Left ventricle myocardium inferior (tissue), 1 donor: ENCODE results near the gene SKAP2. TPM values are rescaled to one million over a fixed set of nuclear protein-coding genes. Genes with fewer than 3 reads are reported as not detected.

Experiments used
- DNase-seq: peaks from one replicate; pipeline ENCODE4 v3.0.0-alpha.2; 2020
- H3K27ac ChIP-seq: fragments of 200-600 bp; replicated peaks from 2 replicates; pipeline ENCODE4 v1.8.0; 2021
- H3K27me3 ChIP-seq: fragments of 200-600 bp; 2 replicates; pipeline ENCODE4 v1.8.0; 2021; ENCODE audit warnings: low read depth
- H3K36me3 ChIP-seq: fragments of 200-600 bp; 2 replicates; pipeline ENCODE4 v1.8.0; 2021
- H3K4me1 ChIP-seq: fragments of 200-600 bp; 2 replicates; pipeline ENCODE4 v1.8.0; 2021
- H3K4me3 ChIP-seq: fragments of 200-600 bp; 2 replicates; pipeline ENCODE4 v1.8.0; 2021; ENCODE audit warnings: mild to moderate bottlenecking, moderate library complexity
- H3K9me3 ChIP-seq: fragments of 200-600 bp; replicated peaks from 2 replicates; pipeline ENCODE4 v1.8.0; 2021
- intact Hi-C: fragments of 100-400 bp; cut with micrococcal nuclease; formaldehyde crosslinking; loops from one replicate; pipeline ENCODE4 v1.11.0; 2022
- total RNA-seq: library from RNA; stranded (reverse); fragmentation: NEBNext Ultra II Directional; extraction: Animal tissue kit (Norgen Biotek cat#: 25700); gene quantifications from one replicate; pipeline ENCODE4 v1.2.1, GENCODE V29; 2021
- TF ChIP-seq, protein P1 (sequence below): fragments of 200-600 bp; IDR thresholded peaks from 2 replicates; pipeline ENCODE4 v1.8.0; 2021; ENCODE audit warnings: antibody characterized with exemption, mild to moderate bottlenecking, borderline replicate concordance
- donor health status: DM: no; HTN: yes; CAD: no; lungs with severe emphysema.

SKAP2 gene
- total RNA-seq, 1 donor from 2014 or later = 5.2 TPM

- TF ChIP-seq, protein P1, sequence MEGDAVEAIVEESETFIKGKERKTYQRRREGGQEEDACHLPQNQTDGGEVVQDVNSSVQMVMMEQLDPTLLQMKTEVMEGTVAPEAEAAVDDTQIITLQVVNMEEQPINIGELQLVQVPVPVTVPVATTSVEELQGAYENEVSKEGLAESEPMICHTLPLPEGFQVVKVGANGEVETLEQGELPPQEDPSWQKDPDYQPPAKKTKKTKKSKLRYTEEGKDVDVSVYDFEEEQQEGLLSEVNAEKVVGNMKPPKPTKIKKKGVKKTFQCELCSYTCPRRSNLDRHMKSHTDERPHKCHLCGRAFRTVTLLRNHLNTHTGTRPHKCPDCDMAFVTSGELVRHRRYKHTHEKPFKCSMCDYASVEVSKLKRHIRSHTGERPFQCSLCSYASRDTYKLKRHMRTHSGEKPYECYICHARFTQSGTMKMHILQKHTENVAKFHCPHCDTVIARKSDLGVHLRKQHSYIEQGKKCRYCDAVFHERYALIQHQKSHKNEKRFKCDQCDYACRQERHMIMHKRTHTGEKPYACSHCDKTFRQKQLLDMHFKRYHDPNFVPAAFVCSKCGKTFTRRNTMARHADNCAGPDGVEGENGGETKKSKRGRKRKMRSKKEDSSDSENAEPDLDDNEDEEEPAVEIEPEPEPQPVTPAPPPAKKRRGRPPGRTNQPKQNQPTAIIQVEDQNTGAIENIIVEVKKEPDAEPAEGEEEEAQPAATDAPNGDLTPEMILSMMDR = no peak
- intact Hi-C loops = no loop called here
These were observed 163.5 kb downstream of the SKAP2 start for GRCh38 chr7:26700893-26701292.

DNA sequence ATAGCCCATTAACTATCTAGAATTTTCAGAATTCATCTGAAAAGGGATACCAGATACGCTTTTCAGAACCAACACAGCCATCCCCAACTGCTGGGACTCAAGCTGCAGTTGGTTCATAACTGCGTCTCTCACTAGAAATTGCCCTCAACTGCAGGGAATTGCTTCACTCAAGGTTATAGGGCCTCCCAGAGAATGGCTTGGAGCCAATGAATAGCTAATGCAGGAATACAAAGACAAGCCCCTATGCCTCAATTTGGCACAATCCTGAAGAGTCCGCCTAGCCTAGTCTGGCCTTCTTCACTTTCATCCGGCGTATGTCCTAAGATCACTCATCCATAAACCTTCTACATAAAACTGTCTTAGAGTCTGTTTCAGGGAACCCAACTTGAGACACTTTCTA is 164.0 kb downstream of the SKAP2 start:
- TF ChIP-seq, protein P1 = no peak

More at GRCh38 chr7:26700893-26701292, 163.5 kb downstream of the SKAP2 start:
- Histone ChIP-seq H3K27me3 (no peaks in the 10 kb centered on the region), H3K4me3 (no peak overlapping the region), H3K36me3 (no peaks in the 10 kb centered on the region), H3K9me3 (no peaks in the 10 kb centered on the region), H3K27ac (no peak overlapping the region), H3K4me1 (no peaks in the 10 kb centered on the region)
- DNase-seq = no peak

GRCh38 chr7:26699766-26700165 is 164.6 kb downstream of the SKAP2 start:
- Histone ChIP-seq H3K9me3 (no peaks in the 10 kb centered on the region), H3K4me1 (no peaks in the 10 kb centered on the region), H3K27ac (no peak overlapping the region), H3K4me3 (no peak overlapping the region), H3K36me3 (no peaks in the 10 kb centered on the region), H3K27me3 (no peaks in the 10 kb centered on the region)
- intact Hi-C loops = no loop called here
- TF ChIP-seq, protein P1 = no peak
- DNase-seq = no peak

More for the DNA sequence above, 164.0 kb downstream of the SKAP2 start:
- Histone ChIP-seq H3K9me3 (no peaks in the 10 kb centered on the region), H3K27me3 (no peaks in the 10 kb centered on the region), H3K36me3 (no peaks in the 10 kb centered on the region), H3K27ac (no peak overlapping the region), H3K4me1 (no peaks in the 10 kb centered on the region), H3K4me3 (no peak overlapping the region)
- DNase-seq = no peak
- intact Hi-C loops = no loop called here

DNA sequence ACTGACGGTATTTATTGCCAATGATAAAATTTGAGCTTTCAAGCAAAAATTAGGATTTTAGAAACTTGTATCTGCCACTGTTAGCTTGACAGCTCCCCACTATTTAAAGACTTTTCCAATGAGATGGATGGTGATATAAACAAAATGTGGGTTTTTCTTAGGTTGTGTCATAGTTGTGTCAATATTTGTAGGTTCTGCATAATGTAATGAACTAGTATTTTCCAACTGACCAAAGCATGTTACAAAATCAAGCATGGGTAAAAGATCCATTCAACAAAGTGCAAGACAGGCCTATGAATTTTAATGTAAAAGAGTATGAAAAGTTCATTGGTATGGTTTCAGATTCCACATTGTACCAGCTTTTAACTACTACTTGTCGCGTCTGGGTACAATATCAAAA is 165.6 kb downstream of the SKAP2 start:
- Histone ChIP-seq H3K4me1 (no peaks in the 10 kb centered on the region), H3K27me3 (no peaks in the 10 kb centered on the region), H3K36me3 (no peaks in the 10 kb centered on the region), H3K4me3 (no peak overlapping the region), H3K27ac (no peak overlapping the region), H3K9me3 (no peaks in the 10 kb centered on the region)
- intact Hi-C loops = no loop called here
- TF ChIP-seq, protein P1 = no peak
- no peak for DNase-seq

DNA sequence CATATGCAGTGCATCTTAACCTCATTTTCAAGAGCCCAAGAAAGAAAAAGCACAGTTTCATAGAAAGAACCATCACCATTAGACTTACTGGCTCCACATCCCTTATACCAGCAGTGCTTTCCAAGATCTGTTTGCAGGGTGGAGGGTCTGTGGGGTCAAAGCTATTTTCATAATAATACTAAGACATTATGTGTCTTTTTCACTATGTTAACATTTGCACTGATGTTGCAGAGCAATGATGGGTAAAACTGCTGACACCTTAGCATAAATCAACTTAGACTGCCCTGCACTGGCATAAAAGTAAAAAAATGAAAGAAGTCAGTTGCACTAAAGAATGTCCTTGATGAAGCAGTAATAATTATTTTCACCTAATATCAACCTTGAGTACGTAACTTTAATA is 166.2 kb downstream of the SKAP2 start:
- Histone ChIP-seq H3K4me3 (no peak overlapping the region), H3K9me3 (no peaks in the 10 kb centered on the region), H3K4me1 (no peaks in the 10 kb centered on the region), H3K36me3 (no peaks in the 10 kb centered on the region), H3K27ac (no peak overlapping the region), H3K27me3 (peaks cover under 1% of the 10 kb centered on the region)
- TF ChIP-seq, protein P1 = no peak
- no peak for DNase-seq
- intact Hi-C loops = no loop called here

- intact Hi-C loops = no loop called here
These were observed 167.4 kb downstream of the SKAP2 start for GRCh38 chr7:26696978-26697377.

More at GRCh38 chr7:26696978-26697377, 167.4 kb downstream of the SKAP2 start:
- Histone ChIP-seq H3K4me3 (no peak overlapping the region), H3K4me1 (no peaks in the 10 kb centered on the region), H3K9me3 (no peaks in the 10 kb centered on the region), H3K27ac (no peak overlapping the region), H3K27me3 (peaks cover 7% of the 10 kb centered on the region), H3K36me3 (no peaks in the 10 kb centered on the region)
- DNase-seq = no peak
- TF ChIP-seq, protein P1 = no peak
